Fibroblast of skin of right biceps (primary cell): ENCODE data around the gene NUDT21.
"Not testable (repeated sequence)": the region's sequence is repeated elsewhere in the genome, so short reads cannot be mapped to it uniquely, and the experiment has no call there.

Experiments
- DNase-seq: peaks from one replicate; pipeline ENCODE4 v3.0.0-alpha.2; 2013

Gene NUDT21

DNA sequence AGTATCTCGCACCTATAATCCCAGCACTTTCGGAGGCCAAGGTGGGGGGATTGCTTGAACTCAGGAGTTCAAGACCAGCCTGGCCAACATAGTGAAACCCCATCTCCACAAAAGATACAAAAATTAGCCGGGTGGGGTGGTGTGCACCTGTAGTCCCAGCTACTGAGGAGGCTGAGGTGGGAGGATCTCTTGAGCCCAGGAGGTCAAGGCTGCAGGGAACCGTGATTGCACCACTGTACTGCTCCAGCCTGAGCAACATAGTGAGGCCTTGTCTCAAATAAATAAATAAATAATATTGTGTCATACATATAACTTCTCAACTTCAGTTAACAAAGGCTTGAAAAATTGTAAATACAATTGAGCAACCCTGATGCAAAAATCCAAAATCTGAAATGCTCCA, 34.0 kb downstream of the NUDT21 start:
- DNase-seq = no peak

- no peak for DNase-seq
Observed at GRCh38 chr16:56415875-56416274, 35.3 kb downstream of the NUDT21 start.

GRCh38 chr16:56414366-56414765, 36.8 kb downstream of the NUDT21 start:
- DNase-seq = no peak

- DNase-seq = no peak
Observed at GRCh38 chr16:56413381-56413780, 37.8 kb downstream of the NUDT21 start.

- DNase-seq = no peak
Observed at GRCh38 chr16:56411624-56412023, 39.5 kb downstream of the NUDT21 start.

DNA sequence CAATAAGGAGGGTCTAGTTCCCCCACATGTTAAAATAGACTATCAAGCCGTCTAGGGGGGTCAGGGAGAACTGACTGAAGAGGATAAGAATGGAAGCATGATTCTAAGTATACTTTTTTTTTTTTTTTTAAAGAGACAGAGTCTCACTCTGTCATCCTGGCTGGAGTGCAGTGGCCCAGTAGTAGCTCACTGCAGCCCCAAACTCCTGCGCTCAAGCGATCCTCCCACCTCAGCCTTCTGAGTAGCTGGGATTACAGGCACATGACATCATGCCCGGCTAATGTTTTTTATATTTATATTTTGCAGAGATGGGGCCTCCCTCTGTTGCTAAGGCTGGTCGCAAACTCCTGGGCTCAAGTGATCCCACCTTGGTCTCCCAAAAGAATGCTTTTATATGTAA, 40.0 kb downstream of the NUDT21 start:
- DNase-seq = no peak

GRCh38 chr16:56409195-56409594, 41.9 kb downstream of the NUDT21 start:
- DNase-seq = peak; percentile 8

DNA sequence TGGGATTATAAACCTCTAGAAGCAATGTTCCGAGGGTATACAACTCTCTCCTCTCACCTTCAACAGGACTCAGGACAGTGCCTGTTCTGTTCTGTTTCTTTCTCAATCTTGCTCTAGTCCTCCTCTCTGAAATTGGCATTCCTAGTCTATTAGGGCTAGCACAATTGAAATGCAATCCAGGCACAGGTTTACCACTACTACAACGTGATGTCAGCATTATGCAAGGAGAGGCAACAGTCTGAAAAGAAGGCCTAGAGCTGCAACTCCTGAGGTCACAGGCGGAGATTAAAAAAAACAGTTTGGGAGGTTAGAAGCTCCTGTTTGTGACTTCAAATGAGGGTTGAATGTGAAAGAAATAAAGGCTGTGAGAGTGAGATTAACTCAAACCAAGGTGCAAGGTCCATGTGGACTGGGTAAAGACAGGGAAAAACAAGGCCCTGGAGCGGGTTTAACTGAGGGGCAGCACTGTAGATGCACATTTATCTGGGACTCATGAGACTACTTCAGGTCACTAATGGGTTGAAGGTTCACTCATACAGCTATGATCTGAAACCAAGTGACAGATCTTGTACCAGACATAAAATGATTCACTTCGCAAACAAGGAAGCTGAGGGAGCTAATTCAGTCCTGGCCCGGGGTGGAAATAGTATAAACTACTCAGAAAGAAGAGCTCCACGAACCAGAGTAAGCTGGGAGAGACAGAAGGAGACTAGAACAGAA, 42.6 kb downstream of the NUDT21 start:
- no peak for DNase-seq

DNA sequence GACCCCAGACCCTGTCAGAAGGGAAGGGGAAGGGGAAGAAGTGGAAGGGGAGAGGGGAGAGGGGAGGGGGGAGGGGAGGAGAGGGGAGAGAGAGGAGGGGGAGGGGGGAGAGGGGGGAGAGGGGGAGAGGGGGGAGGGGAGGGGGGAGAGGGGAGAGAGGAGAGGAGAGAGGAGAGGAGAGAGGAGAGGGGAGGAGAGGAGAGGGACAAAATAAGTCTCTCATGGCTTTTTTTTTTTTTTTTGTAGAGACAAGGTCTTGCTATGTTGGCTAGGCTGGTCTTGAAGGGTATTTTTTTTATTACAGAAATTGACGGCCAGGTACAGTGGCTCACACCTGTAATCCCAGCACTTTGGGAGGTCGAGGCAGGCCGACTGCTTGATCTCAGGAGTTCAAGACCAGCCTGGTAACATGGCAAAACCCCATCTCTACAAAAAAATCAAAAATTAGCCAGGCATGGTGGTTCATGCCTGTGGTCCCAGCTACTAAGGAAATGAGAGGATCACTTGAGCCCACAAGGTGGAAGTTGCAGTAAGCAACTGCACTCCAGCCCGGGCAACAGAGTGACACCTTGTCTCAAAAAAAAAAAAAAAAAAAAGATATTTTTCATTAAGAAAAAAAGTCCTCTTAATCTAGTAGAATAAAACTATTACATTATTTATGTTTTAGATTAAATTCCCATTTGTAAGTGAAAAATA, 45.0 kb downstream of the NUDT21 start:
- no peak for DNase-seq

DNA sequence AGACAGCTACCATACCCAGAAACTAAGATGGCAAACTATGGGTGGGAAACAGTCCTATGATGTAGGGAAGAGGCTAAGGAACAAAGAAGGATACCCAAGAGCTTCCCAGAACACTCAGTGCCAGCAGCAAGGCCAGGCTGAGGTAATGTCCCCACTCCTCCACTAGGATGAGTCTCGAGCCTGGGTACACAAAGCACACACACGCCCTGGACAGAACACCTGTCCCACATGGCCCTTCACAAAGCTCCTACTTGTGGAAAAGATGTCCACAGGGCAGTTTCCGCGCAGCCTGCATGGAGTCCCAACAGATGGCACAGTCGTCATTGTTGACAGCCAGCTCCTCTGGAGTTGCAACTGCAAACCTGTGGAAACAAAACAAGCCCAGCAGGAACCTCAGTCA, 49.6 kb downstream of the NUDT21 start:
- DNase-seq = no peak

- DNase-seq = no peak
Observed at GRCh38 chr16:56400458-56400857, 50.7 kb downstream of the NUDT21 start.

GRCh38 chr16:56399486-56399885, 51.6 kb downstream of the NUDT21 start:
- no peak for DNase-seq

GRCh38 chr16:56399047-56399446, 52.1 kb downstream of the NUDT21 start:
- no peak for DNase-seq

DNA sequence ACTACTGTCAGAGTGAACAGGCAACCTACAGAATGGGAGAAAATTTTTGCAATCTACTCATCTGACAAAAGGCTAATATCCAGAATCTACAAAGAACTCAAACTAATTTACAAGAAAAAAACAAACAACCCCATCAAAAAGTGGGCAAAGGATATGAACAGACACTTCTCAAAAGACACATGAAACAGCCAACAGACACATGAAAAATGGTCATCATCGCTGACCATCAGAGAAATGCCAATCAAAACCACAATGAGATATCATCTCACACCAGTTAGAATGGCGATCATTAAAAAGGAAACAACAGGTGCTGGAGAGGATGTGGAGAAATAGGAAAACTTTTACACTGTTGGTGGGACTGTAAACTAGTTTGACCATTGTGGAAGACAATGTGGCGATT, 54.4 kb downstream of the NUDT21 start:
- DNase-seq = not testable (repeated sequence)

DNA sequence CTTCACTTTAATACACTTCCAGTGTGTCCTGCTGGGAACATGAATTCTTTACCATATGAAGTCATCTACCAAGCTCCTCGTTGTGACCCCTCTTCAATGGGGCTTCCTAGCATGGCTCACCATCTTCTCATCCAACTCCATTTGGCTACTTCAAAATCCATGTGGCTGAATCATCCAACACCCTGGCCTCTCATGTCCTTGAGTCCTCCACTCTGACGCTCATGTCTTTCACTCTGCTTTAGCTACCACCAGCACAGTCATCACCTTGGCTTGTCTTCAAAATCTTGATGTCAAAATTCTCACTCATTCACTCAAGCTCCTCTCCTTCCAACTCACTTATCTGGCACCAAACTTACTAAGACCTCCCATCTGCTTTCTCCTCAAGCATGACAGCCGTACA, 61.6 kb downstream of the NUDT21 start:
- peak; percentile 100 for DNase-seq

DNA sequence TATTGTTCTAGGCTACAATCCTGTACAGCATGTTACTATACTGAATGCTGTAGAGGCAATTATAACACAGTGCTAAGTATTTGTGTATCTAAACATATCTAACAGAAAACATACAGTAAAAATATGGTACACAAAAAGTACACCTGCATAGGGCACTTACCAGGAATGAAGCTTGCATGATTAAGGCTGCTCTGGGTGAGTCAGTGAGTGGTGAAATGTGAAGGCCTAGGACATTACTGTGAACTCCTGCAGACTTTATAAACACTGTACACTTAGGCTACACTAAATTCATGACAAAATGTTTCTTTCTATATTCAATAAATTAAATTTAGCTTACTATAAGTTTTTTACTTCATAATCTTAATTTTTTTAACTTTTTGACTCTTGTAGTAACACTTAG, 62.9 kb downstream of the NUDT21 start:
- DNase-seq = peak; percentile 60

- peak; percentile 76 for DNase-seq
Observed at GRCh38 chr16:56387396-56387795, 63.7 kb downstream of the NUDT21 start.

- DNase-seq = no peak
Observed at GRCh38 chr16:56384074-56384721, 66.9 kb downstream of the NUDT21 start.

DNA sequence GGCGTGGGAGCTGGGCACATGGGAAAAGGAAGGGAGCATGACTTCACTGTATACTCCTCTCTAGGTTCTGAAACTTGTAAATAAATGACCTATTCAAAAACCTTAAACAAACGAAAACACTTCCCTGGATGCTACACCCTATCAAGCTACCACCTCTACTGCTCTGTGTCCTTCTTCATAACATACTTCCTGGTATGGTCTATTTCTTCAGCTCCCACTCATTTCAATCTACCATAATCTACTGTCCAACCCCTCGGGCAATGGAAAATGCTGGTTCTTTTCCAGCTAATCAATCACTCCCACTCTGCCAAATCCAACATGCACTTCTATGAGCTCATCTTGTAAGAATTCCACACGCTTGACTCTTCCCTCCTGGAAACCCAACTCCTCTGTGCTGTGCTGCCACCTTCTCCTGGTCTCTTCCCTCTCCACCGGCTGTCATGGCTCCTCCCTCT, 68.2 kb downstream of the NUDT21 start:
- peak; percentile 75 for DNase-seq

DNA sequence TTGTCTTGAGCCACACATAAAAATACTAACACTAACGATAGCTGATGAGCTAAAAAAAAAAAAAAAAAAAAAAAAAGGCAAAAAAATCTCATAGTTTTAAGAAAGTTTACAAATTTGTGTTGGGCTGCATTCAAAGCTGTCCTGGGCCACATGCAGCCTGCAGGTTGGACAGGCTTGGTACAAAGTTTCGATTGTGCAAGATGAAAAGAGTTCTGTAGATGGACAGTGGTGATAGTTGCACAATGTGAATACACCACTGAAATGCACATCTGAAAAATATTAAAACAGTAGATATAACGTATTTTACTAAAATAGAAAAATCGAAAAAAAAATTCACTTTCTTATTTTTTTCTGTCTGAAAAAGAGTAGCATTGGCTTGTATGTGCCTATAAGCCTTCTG, 68.7 kb downstream of the NUDT21 start:
- no peak for DNase-seq

DNA sequence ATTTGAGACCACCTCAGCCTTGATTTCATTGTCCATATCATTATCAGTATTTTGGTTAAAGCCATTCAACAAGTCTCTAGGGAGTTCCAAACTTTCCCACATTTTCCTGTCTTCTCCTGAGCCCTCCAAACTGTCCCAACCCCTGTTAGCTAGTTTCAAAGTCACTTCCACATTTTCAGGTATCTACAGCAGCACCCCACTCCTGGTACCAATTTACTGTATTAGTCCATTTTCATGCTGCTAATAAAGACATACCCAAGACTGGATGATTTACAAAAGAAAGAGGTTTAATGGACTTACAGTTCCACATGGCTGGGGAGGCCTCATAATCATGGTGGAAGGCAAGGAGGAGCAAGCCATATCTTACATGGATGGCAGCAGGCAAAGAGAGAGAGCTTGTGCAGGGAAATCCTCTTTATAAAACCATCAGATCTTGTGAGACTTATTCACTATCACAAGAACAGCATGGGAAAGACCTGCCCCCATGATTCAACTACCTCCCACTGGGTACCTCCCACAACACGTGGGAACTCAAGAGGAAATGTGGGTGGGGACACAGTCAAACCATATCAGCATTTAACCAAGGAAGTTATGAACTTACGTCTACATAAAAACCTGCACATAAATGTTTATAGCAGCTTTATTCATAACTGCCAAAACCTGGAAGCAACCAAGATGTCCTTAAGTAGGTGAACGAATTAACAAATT, 70.2 kb downstream of the NUDT21 start:
- DNase-seq = not testable (repeated sequence)
